GM12891 (cell line): ENCODE measurements around the gene SMOC2.

Experiments
- PAX5 ChIP-seq: IDR thresholded peaks from 2 replicates; pipeline ENCODE4 v1.6.1; 2011; ENCODE audit warnings: low read length, moderate library complexity, mild to moderate bottlenecking; ENCODE audit not compliant: insufficient read depth, severe bottlenecking
- POLR2A ChIP-seq: IDR thresholded peaks from 2 replicates; pipeline ENCODE4 v1.6.1; 2011; ENCODE audit warnings: low read depth, low read length, control low read depth
- SPI1 ChIP-seq: IDR thresholded peaks from 2 replicates; pipeline ENCODE4 v1.6.1; 2011; ENCODE audit warnings: low read depth, low read length, control low read depth
- TAF1 ChIP-seq: IDR thresholded peaks from 2 replicates; pipeline ENCODE4 v1.6.1; 2011; ENCODE audit warnings: low read depth, low read length, control low read depth

- TF ChIP-seq PAX5 (no peak), TAF1 (no peak), SPI1 (no peak), POLR2A (no peak)
These were observed 222.1 kb downstream of the SMOC2 start for GRCh38 chr6:168663041-168663440.
